Measurements from ENCODE around the gene SH2D4B.

Gene SH2D4B

DNA sequence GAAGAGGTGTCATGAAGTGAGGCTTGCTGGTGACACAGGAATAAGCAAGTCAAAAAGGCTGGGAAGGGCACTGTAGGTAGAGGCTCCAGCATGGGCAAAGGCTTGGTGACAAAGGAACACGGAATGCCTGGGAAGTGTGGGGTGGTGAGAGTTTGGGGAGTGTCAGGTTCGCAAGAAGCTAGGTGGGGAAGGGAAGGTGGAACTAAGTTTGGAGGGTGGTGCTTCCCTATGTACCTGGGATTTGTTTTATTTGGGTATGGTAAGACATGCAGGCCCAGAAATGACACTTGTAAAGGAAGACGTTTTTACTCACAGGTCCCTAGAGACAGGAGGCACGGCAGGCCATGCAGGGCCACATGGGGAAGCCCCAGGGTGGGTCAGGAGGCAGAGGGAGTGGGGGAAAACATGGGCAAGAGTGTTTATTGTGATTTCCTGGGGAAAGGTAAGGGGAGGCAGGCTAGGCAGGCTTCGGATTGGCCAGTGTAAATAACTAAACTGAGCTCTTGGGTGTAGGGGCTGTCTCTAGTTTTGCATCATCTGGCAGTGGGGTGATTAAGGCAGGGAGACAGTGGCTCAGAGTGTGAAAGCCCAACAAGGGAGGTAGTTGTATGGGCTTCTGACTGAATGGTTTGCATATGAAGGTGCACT is 52.1 kb downstream of the SH2D4B start:
- FAIRE-seq, result peak; percentile 84
- DNase-seq (ENCODE audit: insufficient read length), result no peak
- no peak for TF ChIP-seq TAF1 (IDR thresholded peaks at IDR 0.05; ENCODE audit: borderline replicate concordance, low read depth, low read length)
- no peak for TF ChIP-seq POLR2AphosphoS5 (IDR thresholded peaks at IDR 0.05; ENCODE audit: low read depth, low read length)
- no peak; the same call in 1 of the 2 replicates for TF ChIP-seq POLR2A (IDR thresholded peaks at IDR 0.05; ENCODE audit: low read depth, low read length)

DNA sequence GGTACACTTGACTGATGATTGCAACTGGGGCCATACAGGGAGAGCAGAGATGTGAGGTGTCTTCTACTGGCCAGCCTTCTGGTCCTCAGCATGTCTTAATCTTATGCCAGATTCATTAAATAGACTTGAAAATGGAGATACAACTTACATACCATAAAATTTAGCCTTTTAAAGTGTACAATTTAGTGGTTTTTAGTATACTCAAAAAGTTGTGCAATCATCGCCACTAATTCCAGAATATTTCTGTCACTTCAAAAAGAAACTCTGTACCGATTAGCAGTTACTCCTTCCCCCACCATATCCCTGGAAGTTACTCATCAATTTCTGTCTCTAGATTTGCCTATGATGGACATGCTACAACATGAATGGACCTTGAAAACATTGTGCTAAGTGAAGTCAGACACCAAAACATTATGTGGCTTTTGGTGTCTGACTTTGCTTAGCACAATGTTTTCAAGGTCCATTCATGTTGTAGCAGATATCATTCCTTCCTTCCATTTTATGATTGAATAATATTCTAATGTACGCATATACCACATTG is 53.0 kb downstream of the SH2D4B start:
- peak; percentile 27 for FAIRE-seq

DNA sequence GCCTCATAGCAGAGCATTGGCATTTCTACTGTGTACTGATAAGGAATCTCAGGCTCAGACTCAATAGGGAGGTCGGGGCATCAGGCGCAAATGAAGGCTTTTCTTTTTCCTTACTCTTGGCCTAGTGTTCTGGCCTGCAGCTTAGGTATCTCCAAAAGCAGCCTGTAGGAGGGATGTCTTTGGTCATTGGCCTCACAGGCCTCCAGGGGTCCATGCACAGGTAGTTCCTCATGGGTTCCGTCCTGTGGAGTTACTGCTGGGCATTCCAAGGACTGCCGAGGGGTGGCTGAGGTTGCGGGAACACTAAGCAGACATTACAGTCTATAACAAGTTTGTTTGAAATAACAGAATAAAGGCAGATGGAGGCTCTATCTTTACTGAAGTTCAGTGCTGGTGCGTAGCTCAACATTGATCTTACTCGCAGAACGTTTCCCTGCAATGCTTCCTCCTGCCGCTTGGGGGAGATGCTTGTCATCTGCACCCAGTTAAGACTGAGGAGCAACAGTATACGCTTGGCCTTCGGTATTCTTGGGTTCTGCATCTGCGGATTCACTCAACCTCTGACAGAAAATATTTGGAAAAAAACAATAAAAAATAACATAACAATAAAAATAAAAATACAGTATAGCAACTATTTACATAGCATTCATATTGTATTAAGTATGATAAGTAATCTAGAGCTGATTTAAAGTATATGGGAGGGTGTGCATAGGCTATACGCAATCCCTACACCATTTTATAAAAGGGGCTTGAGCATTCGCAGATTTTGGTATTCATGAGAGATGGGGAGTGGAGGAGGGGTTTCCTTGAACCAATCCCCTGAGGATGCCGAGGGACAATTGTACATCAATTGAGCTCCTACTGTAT is 58.9 kb downstream of the SH2D4B start:
- DNase-seq (ENCODE audit: insufficient read length) (no peak), FAIRE-seq (peak; percentile 84)
- TF ChIP-seq POLR2AphosphoS5 (IDR thresholded peaks at IDR 0.05; ENCODE audit: low read depth, low read length), result no peak
- TF ChIP-seq POLR2A (IDR thresholded peaks at IDR 0.05; ENCODE audit: low read depth, low read length), result no peak
- no peak for TF ChIP-seq TAF1 (IDR thresholded peaks at IDR 0.05; ENCODE audit: borderline replicate concordance, low read depth, low read length)

More for the DNA sequence above, 53.0 kb downstream of the SH2D4B start:
- TF ChIP-seq POLR2AphosphoS5 (IDR thresholded peaks at IDR 0.05; ENCODE audit: low read depth, low read length) (no peak), POLR2A (IDR thresholded peaks at IDR 0.05; ENCODE audit: low read depth, low read length) (no peak), TAF1 (IDR thresholded peaks at IDR 0.05; ENCODE audit: borderline replicate concordance, low read depth, low read length) (no peak)
- no peak for DNase-seq (ENCODE audit: insufficient read length)

- TF ChIP-seq TAF1 (IDR thresholded peaks at IDR 0.05; ENCODE audit: borderline replicate concordance, low read depth, low read length), result no peak
- no peak for TF ChIP-seq POLR2A (IDR thresholded peaks at IDR 0.05; ENCODE audit: low read depth, low read length)
- no peak for TF ChIP-seq POLR2AphosphoS5 (IDR thresholded peaks at IDR 0.05; ENCODE audit: low read depth, low read length)
- DNase-seq (ENCODE audit: insufficient read length) (no peak), FAIRE-seq (peak; percentile 86)
Observed at GRCh38 chr10:80598084-80598798, 60.5 kb downstream of the SH2D4B start.

DNA sequence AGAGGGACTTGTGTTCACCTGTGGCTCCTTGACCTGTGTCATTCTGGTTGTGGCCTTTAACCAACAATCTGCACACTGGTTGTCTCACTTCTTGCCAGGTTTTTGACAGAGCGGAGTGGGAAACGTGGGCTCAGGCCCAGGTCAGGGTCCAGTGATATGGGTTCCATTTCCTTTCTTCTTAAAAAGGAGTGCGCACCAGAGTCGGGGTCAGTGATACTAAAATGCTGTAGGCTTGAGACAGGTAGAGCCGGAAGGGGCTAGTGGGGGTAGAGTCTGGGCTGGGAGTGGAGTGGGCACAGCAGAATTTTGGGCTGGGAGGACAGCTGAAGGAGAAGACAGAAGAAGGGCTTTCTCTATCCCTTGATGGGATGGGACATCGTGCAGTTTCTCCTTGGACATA is 61.2 kb downstream of the SH2D4B start:
- DNase-seq (ENCODE audit: insufficient read length), result no peak
- FAIRE-seq, result no peak
- TF ChIP-seq POLR2A (IDR thresholded peaks at IDR 0.05; ENCODE audit: low read depth, low read length) (no peak), TAF1 (IDR thresholded peaks at IDR 0.05; ENCODE audit: borderline replicate concordance, low read depth, low read length) (no peak), POLR2AphosphoS5 (IDR thresholded peaks at IDR 0.05; ENCODE audit: low read depth, low read length) (no peak)

GRCh38 chr10:80599424-80599847 is 61.7 kb downstream of the SH2D4B start:
- TF ChIP-seq TAF1 (IDR thresholded peaks at IDR 0.05; ENCODE audit: borderline replicate concordance, low read depth, low read length) (no peak), POLR2A (IDR thresholded peaks at IDR 0.05; ENCODE audit: low read depth, low read length) (no peak), POLR2AphosphoS5 (IDR thresholded peaks at IDR 0.05; ENCODE audit: low read depth, low read length) (no peak)
- FAIRE-seq (peak; percentile 89), DNase-seq (ENCODE audit: insufficient read length) (no peak)

DNA sequence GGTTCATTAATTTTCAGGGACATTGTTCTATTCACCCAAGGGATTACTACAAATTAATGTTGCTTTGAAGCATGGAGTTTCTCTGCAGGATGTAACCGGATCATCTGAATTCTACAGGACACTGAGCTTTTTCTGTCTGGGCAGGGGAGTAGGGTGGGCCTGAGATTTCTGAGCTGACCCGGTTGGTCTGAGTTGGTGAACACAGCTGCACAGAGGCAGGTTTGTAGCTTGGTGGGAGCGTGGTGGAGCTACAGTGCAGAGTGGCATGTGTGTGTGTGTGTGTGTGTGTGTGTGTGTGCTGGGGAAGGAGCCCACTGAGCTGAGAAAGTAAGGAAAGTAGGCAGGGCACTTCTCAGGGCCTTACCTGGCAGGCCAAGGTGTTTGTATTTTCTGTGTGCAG is 62.6 kb downstream of the SH2D4B start:
- TF ChIP-seq POLR2A (IDR thresholded peaks at IDR 0.05; ENCODE audit: low read depth, low read length) (no peak), TAF1 (IDR thresholded peaks at IDR 0.05; ENCODE audit: borderline replicate concordance, low read depth, low read length) (no peak), POLR2AphosphoS5 (IDR thresholded peaks at IDR 0.05; ENCODE audit: low read depth, low read length) (no peak)
- DNase-seq (ENCODE audit: insufficient read length) (no peak), FAIRE-seq (no peak)

- FAIRE-seq (no peak), DNase-seq (ENCODE audit: insufficient read length) (no peak)
- TF ChIP-seq TAF1 (IDR thresholded peaks at IDR 0.05; ENCODE audit: borderline replicate concordance, low read depth, low read length) (no peak), POLR2A (IDR thresholded peaks at IDR 0.05; ENCODE audit: low read depth, low read length) (no peak), POLR2AphosphoS5 (IDR thresholded peaks at IDR 0.05; ENCODE audit: low read depth, low read length) (no peak)
Observed at GRCh38 chr10:80602881-80603280, 65.2 kb downstream of the SH2D4B start.

DNA sequence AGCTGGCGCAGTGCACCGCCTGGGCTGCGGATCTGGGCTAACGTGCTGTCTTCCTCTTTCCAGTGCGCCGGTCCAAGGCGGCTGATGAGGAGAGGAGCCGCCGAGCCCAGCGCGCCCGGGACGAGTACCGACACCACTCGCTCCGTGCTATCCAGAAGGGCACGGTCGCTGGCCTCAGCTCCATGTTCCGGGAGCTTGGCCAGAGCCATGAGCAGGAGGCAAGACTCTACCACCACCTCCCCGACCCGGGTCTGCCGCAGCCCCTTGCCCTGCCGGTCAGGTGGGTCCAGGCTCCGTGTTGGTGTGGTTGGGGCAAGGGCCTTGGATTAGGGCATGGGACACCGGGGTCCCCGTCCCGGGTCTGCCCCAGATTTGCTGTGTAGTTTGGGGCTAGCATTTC is 65.8 kb downstream of the SH2D4B start:
- no peak for DNase-seq (ENCODE audit: insufficient read length)
- no peak for FAIRE-seq
- no peak for TF ChIP-seq POLR2AphosphoS5 (IDR thresholded peaks at IDR 0.05; ENCODE audit: low read depth, low read length)
- TF ChIP-seq TAF1 (IDR thresholded peaks at IDR 0.05; ENCODE audit: borderline replicate concordance, low read depth, low read length), result no peak
- no peak for TF ChIP-seq POLR2A (IDR thresholded peaks at IDR 0.05; ENCODE audit: low read depth, low read length)

GRCh38 chr10:80608706-80609105 is 71.0 kb downstream of the SH2D4B start:
- no peak for FAIRE-seq
- no peak for DNase-seq (ENCODE audit: insufficient read length)

DNA sequence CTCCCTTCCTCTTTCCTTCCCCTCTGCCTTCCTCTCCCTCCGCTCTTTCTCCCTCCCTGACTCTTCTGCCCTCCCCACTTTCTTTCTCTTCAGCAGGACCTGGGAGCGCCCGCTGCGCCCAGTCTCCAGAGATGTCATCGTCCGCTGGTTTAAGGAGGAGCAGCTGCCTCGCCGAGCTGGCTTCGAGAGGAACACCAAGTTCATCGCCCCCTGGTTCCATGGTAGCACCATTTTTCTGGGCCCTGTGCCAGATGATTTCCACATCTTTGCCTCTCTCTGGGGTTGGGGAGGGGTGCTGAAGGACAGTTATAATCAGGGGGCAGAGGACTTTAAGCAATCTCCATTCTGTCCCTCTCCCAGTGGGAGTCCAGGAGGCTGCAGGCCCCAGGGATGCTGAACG is 71.6 kb downstream of the SH2D4B start:
- DNase-seq (ENCODE audit: insufficient read length), result no peak
- FAIRE-seq, result no peak
- TF ChIP-seq TAF1 (IDR thresholded peaks at IDR 0.05; ENCODE audit: borderline replicate concordance, low read depth, low read length) (no peak), POLR2A (IDR thresholded peaks at IDR 0.05; ENCODE audit: low read depth, low read length) (no peak)

More at GRCh38 chr10:80608706-80609105, 71.0 kb downstream of the SH2D4B start:
- no peak for TF ChIP-seq POLR2AphosphoS5 (IDR thresholded peaks at IDR 0.05; ENCODE audit: low read depth, low read length)
- no peak for TF ChIP-seq TAF1 (IDR thresholded peaks at IDR 0.05; ENCODE audit: borderline replicate concordance, low read depth, low read length)
- no peak for TF ChIP-seq POLR2A (IDR thresholded peaks at IDR 0.05; ENCODE audit: low read depth, low read length)
